GM12865 (cell line): ENCODE results near the gene FCHSD2.
"Not testable (repeated sequence)": the region's sequence is repeated elsewhere in the genome, so short reads cannot be mapped to it uniquely, and the experiment has no call there.

Experiments
- DNase-seq: peaks from one replicate; pipeline ENCODE4 v3.0.0; 2010; ENCODE audit warnings: low read depth
- H3K4me3 ChIP-seq: 2 replicates; pipeline ENCODE4 v1.5.1; 2011; ENCODE audit warnings: mild to moderate bottlenecking, low read depth, low read length, control low read depth
- TF ChIP-seq, protein P1 (sequence below): IDR thresholded peaks from 2 replicates; pipeline ENCODE4 v1.5.1; 2011; ENCODE audit warnings: low read length, control low read depth, low read depth, inconsistent platforms; ENCODE audit not compliant: insufficient read depth; ENCODE audit errors: missing control alignments

The FCHSD2 gene

GRCh38 chr11:72807021-72807693 lies 335.0 kb downstream of the FCHSD2 start:
- no peak overlapping the region for H3K4me3 ChIP-seq
- TF ChIP-seq, protein P1, sequence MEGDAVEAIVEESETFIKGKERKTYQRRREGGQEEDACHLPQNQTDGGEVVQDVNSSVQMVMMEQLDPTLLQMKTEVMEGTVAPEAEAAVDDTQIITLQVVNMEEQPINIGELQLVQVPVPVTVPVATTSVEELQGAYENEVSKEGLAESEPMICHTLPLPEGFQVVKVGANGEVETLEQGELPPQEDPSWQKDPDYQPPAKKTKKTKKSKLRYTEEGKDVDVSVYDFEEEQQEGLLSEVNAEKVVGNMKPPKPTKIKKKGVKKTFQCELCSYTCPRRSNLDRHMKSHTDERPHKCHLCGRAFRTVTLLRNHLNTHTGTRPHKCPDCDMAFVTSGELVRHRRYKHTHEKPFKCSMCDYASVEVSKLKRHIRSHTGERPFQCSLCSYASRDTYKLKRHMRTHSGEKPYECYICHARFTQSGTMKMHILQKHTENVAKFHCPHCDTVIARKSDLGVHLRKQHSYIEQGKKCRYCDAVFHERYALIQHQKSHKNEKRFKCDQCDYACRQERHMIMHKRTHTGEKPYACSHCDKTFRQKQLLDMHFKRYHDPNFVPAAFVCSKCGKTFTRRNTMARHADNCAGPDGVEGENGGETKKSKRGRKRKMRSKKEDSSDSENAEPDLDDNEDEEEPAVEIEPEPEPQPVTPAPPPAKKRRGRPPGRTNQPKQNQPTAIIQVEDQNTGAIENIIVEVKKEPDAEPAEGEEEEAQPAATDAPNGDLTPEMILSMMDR: no peak
- DNase-seq: no peak

GRCh38 chr11:72806378-72806777 lies 335.7 kb downstream of the FCHSD2 start:
- DNase-seq, H3K4me3 ChIP-seq: not testable (repeated sequence)

GRCh38 chr11:72805216-72805615 lies 336.9 kb downstream of the FCHSD2 start:
- TF ChIP-seq, protein P1: no peak
- DNase-seq: no peak
- H3K4me3 ChIP-seq: no peak overlapping the region

- TF ChIP-seq, protein P1: no peak
- no peak for DNase-seq
- no peak overlapping the region for H3K4me3 ChIP-seq
Measured at GRCh38 chr11:72802822-72803221, 339.3 kb downstream of the FCHSD2 start.

GRCh38 chr11:72799441-72799840 lies 342.7 kb downstream of the FCHSD2 start:
- no peak overlapping the region for H3K4me3 ChIP-seq
- no peak for DNase-seq
- TF ChIP-seq, protein P1: no peak

DNA sequence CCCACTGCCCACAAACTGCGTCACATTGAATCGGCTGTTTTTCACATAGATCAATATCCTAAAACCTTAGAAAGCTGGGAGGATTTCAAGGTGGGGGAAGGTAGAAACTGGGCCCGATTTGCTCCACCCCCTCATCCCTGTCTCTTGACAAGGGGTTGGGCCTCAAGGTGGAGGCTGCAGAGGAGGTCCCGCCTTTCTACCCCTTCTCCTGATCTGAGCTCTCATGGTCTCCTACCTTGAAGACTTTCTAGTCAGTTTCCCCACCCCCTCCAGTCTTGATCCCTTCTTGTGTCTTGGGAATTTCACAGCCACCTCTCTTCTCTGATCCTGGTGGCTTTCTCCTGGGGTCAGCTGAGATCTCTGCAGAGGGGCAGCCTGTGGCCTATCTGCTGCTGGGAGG lies 343.8 kb downstream of the FCHSD2 start:
- TF ChIP-seq, protein P1: no peak
- H3K4me3 ChIP-seq: no peak overlapping the region
- DNase-seq: no peak

- DNase-seq: peak; percentile 97
- H3K4me3 ChIP-seq: peak within 1 kb of the TSS; percentile 85
- TF ChIP-seq, protein P1: peak; percentile 97
Measured at GRCh38 chr11:72793425-72794367, 348.4 kb downstream of the FCHSD2 start, which contains the start of gene STARD10. Gene STARD10, minus strand, starts transcription at chr11:72794047. Its CDS starts 12,866 bp downstream, at chr11:72781181.
